Mammary epithelial cell (primary cell): ENCODE data around the gene SNX9.

ENCODE experiments used
- EZH2 ChIP-seq: IDR thresholded peaks from 2 replicates; pipeline ENCODE4 v1.6.1; 2012; ENCODE audit warnings: low read length, inconsistent platforms, borderline replicate concordance
- TF ChIP-seq, protein P1 (sequence below), 2 donors: IDR thresholded peaks in 1 of 2; conservative IDR thresholded peaks in 1 of 2; 2 replicates each; pipeline ENCODE4 v1.5.1; 2011 to 2012; ENCODE audit warnings: inconsistent platforms in 2 of 2, low read length in 2 of 2, mild to moderate bottlenecking in 2 of 2, control low read depth in 1 of 2, low read depth in 1 of 2; ENCODE audit not compliant: insufficient read depth in 1 of 2; ENCODE audit errors: extremely low read depth in 1 of 2

DNA sequence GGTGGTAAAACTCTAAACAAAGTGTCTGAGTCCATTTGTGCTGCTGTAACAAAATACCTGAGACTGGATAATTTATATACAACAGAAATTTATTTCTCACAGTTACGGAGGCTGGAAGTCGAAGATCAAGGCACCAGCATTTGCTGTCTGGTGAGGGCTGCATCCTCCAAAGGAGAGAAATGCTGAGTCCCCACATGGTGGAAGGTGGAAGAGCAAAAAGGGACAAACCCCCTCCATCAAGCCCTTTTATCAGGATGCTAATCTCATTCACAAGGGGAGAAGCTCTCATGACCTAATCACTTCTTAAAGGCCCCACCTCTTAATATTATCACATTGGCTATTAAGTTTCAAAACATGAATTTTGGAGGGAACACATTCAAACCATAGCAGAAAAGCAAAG lies 102.7 kb downstream of the SNX9 start:
- TF ChIP-seq, protein P1, sequence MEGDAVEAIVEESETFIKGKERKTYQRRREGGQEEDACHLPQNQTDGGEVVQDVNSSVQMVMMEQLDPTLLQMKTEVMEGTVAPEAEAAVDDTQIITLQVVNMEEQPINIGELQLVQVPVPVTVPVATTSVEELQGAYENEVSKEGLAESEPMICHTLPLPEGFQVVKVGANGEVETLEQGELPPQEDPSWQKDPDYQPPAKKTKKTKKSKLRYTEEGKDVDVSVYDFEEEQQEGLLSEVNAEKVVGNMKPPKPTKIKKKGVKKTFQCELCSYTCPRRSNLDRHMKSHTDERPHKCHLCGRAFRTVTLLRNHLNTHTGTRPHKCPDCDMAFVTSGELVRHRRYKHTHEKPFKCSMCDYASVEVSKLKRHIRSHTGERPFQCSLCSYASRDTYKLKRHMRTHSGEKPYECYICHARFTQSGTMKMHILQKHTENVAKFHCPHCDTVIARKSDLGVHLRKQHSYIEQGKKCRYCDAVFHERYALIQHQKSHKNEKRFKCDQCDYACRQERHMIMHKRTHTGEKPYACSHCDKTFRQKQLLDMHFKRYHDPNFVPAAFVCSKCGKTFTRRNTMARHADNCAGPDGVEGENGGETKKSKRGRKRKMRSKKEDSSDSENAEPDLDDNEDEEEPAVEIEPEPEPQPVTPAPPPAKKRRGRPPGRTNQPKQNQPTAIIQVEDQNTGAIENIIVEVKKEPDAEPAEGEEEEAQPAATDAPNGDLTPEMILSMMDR (conservative IDR thresholded peaks at IDR 0.05 in 1 of 2, IDR thresholded peaks at IDR 0.05 in 1 of 2; ENCODE audit: extremely low read depth in 1 of 2, insufficient read depth in 1 of 2, low read depth in 1 of 2, low read length in 2 of 2) = no peak
- TF ChIP-seq EZH2 = no peak
